Fibroblast of upper back skin (primary cell): ENCODE measurements around the gene ZC3H12C.

ENCODE experiments used
- DNase-seq: peaks from one replicate; pipeline ENCODE4 v3.0.0-alpha.2; 2013

Gene ZC3H12C

DNA sequence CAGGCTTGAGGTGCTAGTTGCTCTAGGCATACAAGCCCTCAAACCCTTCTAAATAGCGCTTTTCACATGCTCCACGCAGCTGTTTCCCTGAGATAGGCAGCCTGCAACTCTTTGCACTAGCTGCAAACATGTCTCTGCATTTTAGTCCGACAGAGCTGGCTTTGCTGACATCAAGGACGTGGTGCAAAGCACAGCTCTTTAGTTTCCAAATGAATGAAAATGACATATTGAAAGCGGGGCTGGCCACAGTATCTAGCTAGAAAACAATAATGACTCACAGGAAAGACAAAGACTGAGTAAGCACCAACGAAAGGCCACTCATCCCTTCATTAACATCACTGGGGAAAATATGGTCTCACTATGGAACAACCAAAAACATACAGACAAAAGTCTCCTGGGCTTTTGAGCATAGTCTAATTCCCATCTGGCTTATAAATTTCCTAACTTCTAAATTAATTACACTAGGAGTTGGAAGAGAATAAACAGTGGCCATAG lies 15.3 kb upstream of the ZC3H12C start:
- peak; percentile 64 for DNase-seq

- no peak for DNase-seq
These were observed 14.2 kb upstream of the ZC3H12C start for GRCh38 chr11:110078923-110079544.

DNA sequence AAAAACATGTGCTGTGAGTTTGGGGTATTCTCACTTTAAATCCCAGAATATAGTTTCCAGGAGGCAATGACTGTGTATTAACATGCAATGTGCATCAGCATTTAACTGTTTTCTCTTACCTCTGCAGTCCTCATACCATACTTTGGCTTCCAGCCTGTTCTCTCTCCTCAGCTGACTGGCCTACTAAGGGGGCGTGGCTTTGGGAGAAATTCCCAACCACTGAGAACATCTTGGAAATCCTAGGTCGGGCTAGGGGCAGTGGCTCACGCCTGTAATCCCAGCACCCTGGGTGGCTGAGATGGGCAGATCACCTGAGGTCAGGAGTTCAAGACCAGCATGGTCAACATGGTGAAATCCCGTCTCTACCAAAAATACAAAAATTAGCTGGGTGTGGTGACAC lies 13.5 kb upstream of the ZC3H12C start:
- no peak for DNase-seq

- DNase-seq: no peak
These were observed 11.5 kb upstream of the ZC3H12C start for GRCh38 chr11:110081462-110082376.

- no peak for DNase-seq
These were observed 10.3 kb upstream of the ZC3H12C start for GRCh38 chr11:110082899-110083298.

GRCh38 chr11:110085255-110085838 lies 7.8 kb upstream of the ZC3H12C start:
- no peak for DNase-seq

DNA sequence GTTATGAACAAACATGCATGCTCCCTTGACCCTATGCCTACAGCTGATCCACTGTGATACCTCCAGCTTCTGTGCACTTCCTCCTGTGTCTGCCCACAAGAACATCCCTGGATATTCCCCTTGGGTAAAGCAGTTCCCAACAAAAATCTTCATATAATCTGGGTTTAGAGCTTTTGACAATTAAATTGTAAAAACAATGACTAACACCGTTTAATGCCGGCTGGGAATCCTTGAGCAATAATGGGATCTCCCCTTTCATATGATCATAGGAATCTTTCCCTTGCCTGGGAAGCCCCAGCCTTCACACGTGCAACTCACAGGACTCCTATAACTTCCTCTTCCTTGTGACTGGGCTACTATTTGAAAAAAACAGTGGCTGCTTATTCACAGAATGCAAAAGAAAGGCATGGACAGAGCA lies 6.3 kb upstream of the ZC3H12C start:
- peak; percentile 38 for DNase-seq

GRCh38 chr11:110087812-110088534 lies 5.2 kb upstream of the ZC3H12C start:
- peak; percentile 82 for DNase-seq

DNA sequence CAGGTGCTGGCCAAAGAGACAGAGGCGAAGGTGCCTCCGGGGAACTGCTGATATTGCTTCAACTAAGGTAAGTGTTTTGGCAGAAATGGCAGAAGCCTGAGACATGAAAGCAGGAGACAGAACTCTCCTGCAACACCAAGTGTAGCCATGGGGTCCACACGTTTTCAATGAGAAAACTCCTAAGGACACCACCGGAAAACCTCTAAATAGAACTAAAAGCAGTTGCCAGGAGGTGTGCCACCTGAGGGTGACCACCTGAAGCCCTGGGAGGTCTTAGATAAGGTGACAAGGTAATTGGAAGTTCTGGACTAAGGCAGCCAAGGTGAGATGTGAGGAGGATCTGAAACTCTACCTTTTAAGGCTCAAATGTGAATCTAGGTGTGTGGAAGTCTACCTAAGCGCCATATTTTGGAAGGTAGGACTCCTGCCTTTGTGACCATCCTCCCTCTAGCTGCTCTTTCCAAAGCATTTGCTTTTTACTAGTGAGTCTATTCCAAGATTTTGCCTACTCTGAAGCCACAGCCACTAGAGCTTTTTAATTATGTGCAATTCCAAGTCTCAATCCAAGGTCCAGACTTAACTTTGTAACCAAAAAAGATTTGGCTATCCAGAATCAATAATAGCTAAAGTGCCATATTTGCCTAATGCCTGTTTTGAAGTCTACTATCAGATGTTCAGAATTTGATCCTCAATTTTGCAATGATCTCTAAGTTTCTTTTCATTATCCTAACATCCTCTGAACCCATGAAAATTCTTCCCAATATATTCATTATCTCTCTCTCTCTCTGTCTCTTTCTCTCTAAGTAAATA lies 4.5 kb upstream of the ZC3H12C start:
- no peak for DNase-seq

GRCh38 chr11:110089617-110090282 lies 3.4 kb upstream of the ZC3H12C start:
- no peak for DNase-seq

DNA sequence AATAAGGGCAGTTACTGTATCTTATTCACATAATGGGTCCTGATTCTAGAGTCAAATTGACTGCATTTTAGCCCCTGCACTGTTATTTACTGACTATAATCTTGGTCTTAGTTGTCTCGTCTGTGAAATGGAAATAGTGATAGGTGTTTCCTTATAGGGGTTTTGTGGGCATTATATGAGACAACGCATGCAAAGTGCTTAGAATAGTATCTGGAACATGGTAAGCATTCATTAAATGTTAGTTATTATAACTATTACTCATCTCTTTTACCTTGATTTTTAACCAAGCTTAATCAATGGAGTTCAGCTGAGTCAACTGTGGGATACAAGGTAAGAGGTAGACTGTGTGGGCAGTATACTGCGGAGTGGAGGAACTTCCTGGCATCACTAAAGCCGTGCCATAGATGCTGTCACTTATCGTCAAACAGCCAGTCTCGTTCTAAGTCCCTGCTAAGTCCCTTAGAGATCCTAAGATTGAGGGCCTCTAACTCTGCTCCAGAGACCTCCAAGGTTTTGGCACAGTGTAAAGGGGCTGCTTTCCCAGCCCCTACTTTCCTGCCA lies 2.6 kb upstream of the ZC3H12C start:
- DNase-seq: no peak

GRCh38 chr11:110092111-110092514 lies 1.1 kb upstream of the ZC3H12C start:
- DNase-seq: no peak

- DNase-seq: peak; percentile 41
These were observed 460 bp downstream of the ZC3H12C start for GRCh38 chr11:110093407-110094297.

GRCh38 chr11:110094298-110095285 lies 1.4 kb downstream of the ZC3H12C start:
- DNase-seq: no peak

DNA sequence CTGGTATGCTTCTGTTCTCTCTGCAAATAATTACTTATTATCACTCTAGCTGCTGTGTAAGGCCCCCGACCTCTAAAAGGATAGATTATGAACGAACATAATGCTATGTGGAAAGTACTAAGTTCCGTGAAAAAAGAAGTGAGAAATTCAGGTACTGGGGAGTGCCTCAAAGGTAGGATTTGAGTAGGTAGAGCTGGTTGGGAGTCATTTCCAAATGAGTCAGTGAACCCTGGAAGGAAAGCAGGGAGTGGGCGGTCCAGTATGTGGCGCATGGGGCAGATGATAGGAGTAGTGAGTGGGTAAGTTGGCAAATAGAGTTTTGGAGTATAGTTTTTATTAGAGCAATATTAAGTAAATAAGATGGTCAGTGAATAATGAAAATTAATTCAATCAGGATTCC lies 2.4 kb downstream of the ZC3H12C start:
- DNase-seq: no peak

DNA sequence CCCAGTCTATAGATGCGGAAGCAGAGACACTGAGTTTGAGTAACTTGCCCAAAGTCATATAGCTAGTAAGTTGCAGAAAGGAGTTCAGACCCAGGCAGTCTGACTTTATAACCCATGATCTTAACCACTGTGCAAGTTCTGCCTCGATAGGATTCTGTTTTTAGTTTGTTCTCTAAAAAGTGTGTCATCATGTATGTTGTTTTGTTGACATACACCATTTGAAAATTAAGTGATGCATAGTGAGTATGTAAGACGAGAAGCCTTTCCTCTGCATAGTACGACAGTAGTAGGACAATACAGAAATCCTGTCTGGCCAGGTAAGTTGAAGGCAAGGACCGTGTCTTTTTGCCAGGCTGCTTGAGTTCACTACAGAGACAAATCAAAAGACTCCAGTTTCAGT lies 3.3 kb downstream of the ZC3H12C start:
- DNase-seq: no peak

DNA sequence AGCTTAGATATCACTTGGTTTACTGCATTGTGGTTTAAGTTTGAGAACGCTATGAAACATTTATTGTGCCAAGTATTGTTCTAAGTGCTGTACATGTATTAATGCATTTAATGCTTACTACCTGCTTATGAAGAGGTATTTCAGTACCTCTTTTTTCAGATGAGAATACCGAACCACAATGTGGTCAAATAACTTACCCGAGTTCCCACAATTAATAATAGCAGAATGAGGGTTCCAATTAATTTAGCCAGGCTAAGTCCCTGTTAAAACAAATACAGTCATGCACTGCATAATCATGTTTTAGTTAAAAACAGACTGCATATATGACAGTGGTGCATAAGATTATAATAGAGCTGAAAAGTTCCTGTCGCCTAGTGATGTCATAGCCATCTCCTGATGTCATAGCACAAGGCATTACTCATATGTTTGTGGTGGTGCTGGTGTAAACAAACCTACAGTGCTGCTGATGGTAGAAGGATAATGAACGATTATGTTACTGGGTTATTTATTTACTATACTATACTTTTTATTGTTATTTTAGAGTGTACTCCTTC lies 4.3 kb downstream of the ZC3H12C start:
- no peak for DNase-seq

GRCh38 chr11:110098645-110099044 lies 5.5 kb downstream of the ZC3H12C start:
- DNase-seq: no peak
